WTC11 (cell line): Measurements from ENCODE around the gene FADD.

Experiments used
- CTCF ChIP-seq: fragments of 200-600 bp; IDR thresholded peaks from 2 replicates; pipeline ENCODE4 v1.8.0; 2022; ENCODE audit warnings: antibody characterized with exemption
- ELF4 ChIP-seq: sonication (generic); formaldehyde crosslinking; IDR thresholded peaks from 2 replicates; pipeline ENCODE4 v1.8.1; 2022; ENCODE audit warnings: low read depth, mild to moderate bottlenecking, moderate library complexity, missing genetic modification reagents
- FOXJ3 ChIP-seq: sonication (generic); formaldehyde crosslinking; IDR thresholded peaks from 2 replicates; pipeline ENCODE4 v1.9.0; 2021; ENCODE audit warnings: missing genetic modification reagents, mild to moderate bottlenecking, borderline replicate concordance
- FOXK1 ChIP-seq: sonication (generic); formaldehyde crosslinking; IDR thresholded peaks from 2 replicates; pipeline ENCODE4 v1.8.0; 2022; ENCODE audit warnings: mild to moderate bottlenecking, moderate library complexity, missing genetic modification reagents
- KAT7 ChIP-seq: sonication (generic); formaldehyde crosslinking; IDR thresholded peaks from 2 replicates; pipeline ENCODE4 v1.8.1; 2023; ENCODE audit warnings: missing genetic modification reagents, mild to moderate bottlenecking, borderline replicate concordance
- TCF7 ChIP-seq: sonication (generic); formaldehyde crosslinking; IDR thresholded peaks from 2 replicates; pipeline ENCODE4 v1.8.0; 2022; ENCODE audit warnings: mild to moderate bottlenecking, low read depth, missing genetic modification reagents, moderate library complexity
- TEAD4 ChIP-seq: sonication (generic); formaldehyde crosslinking; IDR thresholded peaks from 2 replicates; pipeline ENCODE4 v1.8.0; 2022; ENCODE audit warnings: mild to moderate bottlenecking, missing genetic modification reagents
- TP53 ChIP-seq: sonication (generic); formaldehyde crosslinking; IDR thresholded peaks from 2 replicates; pipeline ENCODE4 v1.8.1; 2023; ENCODE audit warnings: mild to moderate bottlenecking, missing genetic modification reagents
- USF2 ChIP-seq: sonication (generic); formaldehyde crosslinking; IDR thresholded peaks from 2 replicates; pipeline ENCODE4 v1.8.1; 2023; ENCODE audit warnings: mild to moderate bottlenecking, missing genetic modification reagents, moderate library complexity
- ZNF138 ChIP-seq: sonication (generic); formaldehyde crosslinking; conservative IDR thresholded peaks from 2 replicates; pipeline ENCODE4 v1.8.1; 2022; ENCODE audit warnings: mild to moderate bottlenecking, moderate library complexity, missing genetic modification reagents

- TF ChIP-seq CTCF: no peak
- no peak for TF ChIP-seq ZNF138 (CRISPR knock-in tag)
- no peak for TF ChIP-seq TP53 (CRISPR knock-in tag)
- TF ChIP-seq FOXK1 (CRISPR knock-in tag): no peak
- TF ChIP-seq TCF7 (CRISPR knock-in tag): no peak
- TF ChIP-seq ELF4: no peak
- no peak for TF ChIP-seq TEAD4
- TF ChIP-seq KAT7: no peak
- TF ChIP-seq USF2 (CRISPR knock-in tag): no peak
- no peak for TF ChIP-seq FOXJ3
These were observed 43.1 kb downstream of the FADD start for GRCh38 chr11:70246196-70246595.
